Stimulated activated naive CD8-positive, alpha-beta T cell treated with anti-CD3 and anti-CD28 coated beads, Interleukin-15, Interleukin-2, amounts not matched to agents 100 ng/mL and 50 ng/mL, for 24 hours (primary cell): ENCODE measurements around the gene SH3BP2.
A peak's percentile ranks its signal among the peaks of the same experiment; 100 is the strongest.
"Not testable (repeated sequence)": the region's sequence is repeated elsewhere in the genome, so short reads cannot be mapped to it uniquely, and the experiment has no call there.

Experiments used
- H3K27ac Mint-ChIP-seq: one replicate; pipeline ENCODE4 v1.8.0; 2021; ENCODE audit warnings: mild to moderate bottlenecking, mixed read lengths
- H3K27me3 Mint-ChIP-seq: one replicate; pipeline ENCODE4 v1.8.0; 2021; ENCODE audit warnings: mixed read lengths
- H3K36me3 Mint-ChIP-seq: one replicate; pipeline ENCODE4 v1.8.0; 2021; ENCODE audit warnings: low read depth, mixed read lengths
- H3K4me1 Mint-ChIP-seq: one replicate; pipeline ENCODE4 v1.8.0; 2021; ENCODE audit warnings: low read depth, mixed read lengths
- H3K4me3 Mint-ChIP-seq: one replicate; pipeline ENCODE4 v1.8.0; 2021; ENCODE audit warnings: mild to moderate bottlenecking, mixed read lengths
- H3K9me3 Mint-ChIP-seq: one replicate; pipeline ENCODE4 v1.8.0; 2021; ENCODE audit warnings: mixed read lengths

SH3BP2 gene

DNA sequence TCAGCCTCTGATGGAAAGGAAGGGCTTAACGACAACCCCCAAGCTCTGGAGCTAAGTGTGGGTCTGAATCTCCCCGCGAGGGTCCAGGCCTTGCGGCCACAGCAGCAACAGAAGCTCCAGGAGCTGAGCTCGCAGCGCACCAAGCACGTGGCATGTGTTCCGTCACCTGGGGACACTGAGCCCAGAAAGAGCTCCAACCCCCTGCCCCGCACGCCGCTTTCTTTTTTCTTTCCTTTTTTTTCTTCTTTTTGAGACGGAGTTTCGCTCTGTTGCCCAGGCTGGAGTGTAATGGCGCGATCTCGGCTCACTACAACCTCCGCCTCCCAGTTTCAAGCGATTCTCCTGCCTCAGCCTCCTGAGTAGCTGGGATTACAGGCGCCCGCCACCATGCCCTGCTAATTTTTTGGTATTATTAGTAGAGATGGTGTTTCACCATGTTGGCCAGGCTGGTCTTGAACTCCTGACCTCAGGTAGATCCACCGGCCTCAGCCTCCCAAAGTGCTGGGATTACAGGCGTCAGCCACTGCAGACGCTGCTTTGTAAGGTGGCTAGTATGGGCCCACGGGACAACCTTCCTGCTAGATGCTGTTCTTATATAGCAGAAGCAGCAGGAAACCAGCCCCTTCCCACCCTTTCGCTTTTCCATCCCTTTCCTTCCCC lies 36.1 kb upstream of the SH3BP2 start:
- Mint-ChIP-seq H3K9me3 (no peaks in the 10 kb centered on the region), H3K4me3 (peak overlapping the region; percentile 51), H3K36me3 (peaks cover 17% of the 10 kb centered on the region), H3K4me1 (peaks cover 34% of the 10 kb centered on the region), H3K27ac (peak overlapping the region; percentile 36), H3K27me3 (no peaks in the 10 kb centered on the region)

DNA sequence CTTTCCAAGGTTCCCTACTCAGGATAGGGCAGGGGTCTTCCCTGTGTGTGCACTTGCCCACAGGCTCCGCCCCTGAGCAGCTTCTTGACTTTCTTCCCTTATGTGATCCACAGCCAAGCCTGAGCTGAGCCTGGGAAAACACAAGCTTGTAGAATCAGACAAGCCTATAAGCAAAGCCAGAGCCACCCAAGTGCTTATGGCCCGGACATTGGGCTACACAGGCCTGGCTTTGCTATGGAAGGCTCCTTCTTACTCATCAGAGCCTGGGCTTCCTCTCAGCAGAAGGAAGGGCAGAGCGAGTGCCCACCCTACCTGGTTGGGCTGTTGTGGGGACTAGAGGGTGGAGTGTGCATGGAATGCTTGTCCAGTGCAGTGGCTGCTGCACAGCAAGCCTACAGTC lies 35.5 kb upstream of the SH3BP2 start:
- H3K27ac Mint-ChIP-seq, result peak overlapping the region; percentile 36
- H3K27me3 Mint-ChIP-seq, result no peaks in the 10 kb centered on the region
- peaks cover 33% of the 10 kb centered on the region for H3K4me1 Mint-ChIP-seq
- H3K4me3 Mint-ChIP-seq, result no peak overlapping the region
- H3K36me3 Mint-ChIP-seq, result peaks cover 11% of the 10 kb centered on the region
- H3K9me3 Mint-ChIP-seq, result no peaks in the 10 kb centered on the region

DNA sequence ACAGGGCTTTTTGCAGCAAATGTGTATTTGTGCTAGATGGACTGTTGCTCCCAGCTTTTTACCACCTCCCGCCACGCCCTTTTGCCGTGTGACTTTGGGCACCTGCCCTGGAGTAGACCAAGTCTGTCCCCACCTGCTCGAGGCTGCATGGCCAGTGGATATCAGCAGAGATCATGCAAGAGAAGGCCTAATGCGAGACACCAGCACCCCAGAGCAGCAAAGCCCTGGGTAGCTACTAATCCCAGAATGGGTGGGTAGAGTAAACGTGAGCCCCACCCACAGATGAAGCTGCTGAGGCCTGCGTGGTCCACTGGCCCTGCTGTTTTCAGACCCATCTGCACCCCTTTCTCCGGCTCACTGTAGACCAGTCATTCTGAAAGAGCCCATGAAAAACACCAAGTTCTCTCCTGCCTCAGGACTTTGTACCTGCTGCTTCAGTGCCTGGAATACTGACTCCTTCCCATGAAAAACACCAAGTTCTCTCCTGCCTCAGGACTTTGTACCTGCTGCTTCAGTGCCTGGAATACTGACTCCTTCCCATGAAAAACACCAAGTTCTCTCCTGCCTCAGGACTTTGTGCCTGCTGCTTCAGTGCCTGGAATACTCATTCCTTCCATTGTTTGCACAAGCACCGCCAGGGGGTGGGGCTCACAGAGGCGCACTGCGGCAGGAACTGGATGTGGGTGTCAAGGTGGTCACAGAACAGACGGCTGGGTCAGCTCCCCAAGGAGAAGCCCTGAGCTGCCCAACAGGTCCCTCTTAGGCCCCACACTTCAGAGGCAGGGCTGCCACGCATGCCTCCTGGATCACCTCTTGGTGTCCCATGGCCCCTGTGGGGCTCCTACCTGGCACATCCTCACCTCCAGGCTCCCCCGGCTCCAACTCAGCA lies 31.6 kb upstream of the SH3BP2 start:
- peaks cover 18% of the 10 kb centered on the region for H3K4me1 Mint-ChIP-seq
- H3K36me3 Mint-ChIP-seq, result no peaks in the 10 kb centered on the region
- no peaks in the 10 kb centered on the region for H3K9me3 Mint-ChIP-seq
- no peak overlapping the region for H3K4me3 Mint-ChIP-seq
- no peaks in the 10 kb centered on the region for H3K27me3 Mint-ChIP-seq
- H3K27ac Mint-ChIP-seq, result no peak overlapping the region

DNA sequence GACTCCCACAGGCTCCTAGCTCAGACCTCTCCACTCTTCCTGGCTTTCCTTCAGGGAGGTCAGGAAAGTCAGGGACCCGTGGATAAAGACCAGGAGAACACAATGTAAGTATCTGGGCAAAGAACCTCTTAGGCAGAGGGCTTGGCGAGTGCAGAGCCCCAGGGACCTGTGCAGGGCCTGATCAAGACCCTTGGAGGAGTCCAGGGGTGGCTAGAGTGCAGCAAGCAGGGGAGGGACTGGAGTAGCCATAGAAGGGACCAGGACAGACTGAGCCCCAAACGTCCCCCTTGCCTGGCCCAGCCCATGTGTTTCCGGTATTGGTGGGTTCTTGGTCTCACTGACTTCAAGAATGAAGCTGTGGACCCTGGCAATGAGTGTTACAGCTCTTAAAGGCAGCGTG lies 30.8 kb upstream of the SH3BP2 start:
- H3K9me3 Mint-ChIP-seq, result no peaks in the 10 kb centered on the region
- H3K4me3 Mint-ChIP-seq, result no peak overlapping the region
- H3K36me3 Mint-ChIP-seq, result no peaks in the 10 kb centered on the region
- peaks cover 13% of the 10 kb centered on the region for H3K4me1 Mint-ChIP-seq
- H3K27me3 Mint-ChIP-seq, result no peaks in the 10 kb centered on the region
- no peak overlapping the region for H3K27ac Mint-ChIP-seq

DNA sequence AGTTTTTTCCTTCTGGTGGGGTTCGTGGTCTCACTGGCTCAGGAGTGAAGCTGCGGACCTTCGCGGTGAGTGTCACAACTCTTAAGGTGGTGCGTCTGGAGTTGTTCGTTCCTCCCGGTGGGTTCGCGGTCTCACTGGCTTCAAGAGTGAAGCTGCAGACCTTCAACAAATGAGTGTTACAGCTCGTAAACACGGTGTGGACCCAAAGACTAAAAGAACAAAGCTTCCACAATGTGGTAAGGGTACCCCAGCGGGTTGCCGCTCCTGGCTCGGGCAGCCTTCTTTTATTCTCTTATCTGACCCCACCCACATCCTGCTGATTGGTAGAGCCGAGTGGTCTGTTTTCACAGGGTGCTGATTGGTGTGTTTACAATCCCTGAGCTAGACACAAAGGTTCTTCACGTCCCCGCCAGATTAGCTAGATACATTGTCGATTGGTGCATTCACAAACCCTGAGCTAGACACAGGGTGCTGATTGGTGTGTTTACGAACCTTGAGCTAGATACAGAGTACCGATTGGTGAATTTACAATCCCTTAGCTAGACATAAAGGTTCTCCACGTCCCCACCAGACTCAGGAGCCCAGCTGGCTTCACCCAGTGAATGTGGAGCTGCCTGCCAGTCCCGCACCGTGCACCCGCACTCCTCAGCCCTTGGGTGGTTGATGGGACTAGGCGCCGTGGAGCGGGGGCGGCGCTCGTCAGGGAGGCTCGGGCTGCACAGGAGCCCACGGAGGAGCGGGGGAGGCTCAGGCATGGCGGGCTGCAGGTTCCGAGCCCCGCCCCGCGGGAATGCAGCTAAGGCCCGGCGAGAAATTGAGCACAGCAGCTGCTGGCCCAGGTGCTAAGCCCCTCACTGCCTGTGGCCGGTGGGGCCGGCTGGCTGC lies 30.2 kb upstream of the SH3BP2 start:
- peaks cover 13% of the 10 kb centered on the region for H3K4me1 Mint-ChIP-seq
- H3K27me3 Mint-ChIP-seq, H3K4me3 Mint-ChIP-seq: not testable (repeated sequence)

DNA sequence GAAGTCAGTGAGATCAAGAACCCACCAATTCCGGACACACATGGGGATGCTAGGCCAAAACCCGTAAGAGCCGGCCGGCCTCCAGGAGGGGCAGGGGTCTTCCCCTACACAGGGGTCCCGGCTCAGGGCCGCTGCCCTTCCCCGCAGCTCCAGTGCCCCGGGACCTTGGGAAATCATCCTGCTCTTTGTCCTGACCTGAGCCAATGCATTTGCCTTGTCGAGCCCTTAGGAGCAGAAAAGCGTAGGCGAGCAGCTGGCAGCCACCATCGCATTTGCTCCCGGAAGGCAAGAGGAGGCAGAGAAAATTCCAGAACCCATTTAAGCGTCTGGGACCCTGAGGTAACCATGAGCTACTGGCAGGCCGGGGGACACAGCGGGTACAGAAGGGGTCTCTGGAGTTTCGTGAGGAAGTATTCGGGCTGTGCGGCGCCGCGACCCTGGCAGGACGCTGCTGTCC lies 29.3 kb upstream of the SH3BP2 start:
- no peaks in the 10 kb centered on the region for H3K9me3 Mint-ChIP-seq
- peaks cover 13% of the 10 kb centered on the region for H3K4me1 Mint-ChIP-seq
- peak overlapping the region; percentile 55 for H3K4me3 Mint-ChIP-seq
- no peaks in the 10 kb centered on the region for H3K27me3 Mint-ChIP-seq
- no peaks in the 10 kb centered on the region for H3K36me3 Mint-ChIP-seq
- no peak overlapping the region for H3K27ac Mint-ChIP-seq

More for the DNA sequence above, 30.2 kb upstream of the SH3BP2 start:
- not testable (repeated sequence) for H3K27ac Mint-ChIP-seq, H3K9me3 Mint-ChIP-seq, H3K36me3 Mint-ChIP-seq

DNA sequence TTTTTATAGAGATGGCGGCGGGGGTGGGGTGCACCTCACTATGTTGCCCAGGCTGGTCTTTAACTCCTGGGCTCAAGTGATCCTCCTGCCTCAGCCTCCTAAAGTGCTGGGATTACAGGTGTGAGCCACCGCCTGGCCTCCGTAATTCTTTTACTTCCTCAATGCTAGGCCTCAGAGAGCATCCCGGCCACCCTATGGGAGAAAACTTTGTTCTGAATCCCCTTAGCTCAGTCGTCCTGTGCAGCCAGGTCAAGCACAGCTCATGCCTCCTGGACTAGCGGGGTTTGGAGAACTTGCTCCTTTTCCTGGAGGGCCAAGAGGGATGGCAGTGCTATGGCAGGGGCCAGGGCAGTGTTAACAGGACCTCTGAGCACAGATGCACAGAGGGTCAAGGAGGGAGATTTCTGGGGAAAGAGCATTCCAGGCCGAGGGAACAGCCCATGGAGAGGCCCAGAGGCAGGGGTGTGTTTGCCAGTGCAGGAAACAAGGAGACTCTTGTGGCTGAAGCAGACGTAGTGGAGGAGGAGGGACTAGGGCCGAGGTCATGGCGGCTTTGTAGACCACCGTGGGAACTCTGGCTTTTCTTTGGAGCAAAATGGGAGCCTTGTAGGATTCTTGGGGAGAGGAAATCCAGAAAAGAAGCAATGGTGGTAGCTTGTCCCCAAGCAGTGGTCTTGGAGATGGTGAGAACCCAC lies 26.9 kb upstream of the SH3BP2 start:
- Mint-ChIP-seq H3K4me1 (peaks cover 29% of the 10 kb centered on the region), H3K36me3 (peaks cover 9% of the 10 kb centered on the region), H3K27me3 (no peaks in the 10 kb centered on the region), H3K4me3 (no peak overlapping the region), H3K9me3 (peaks cover 4% of the 10 kb centered on the region), H3K27ac (no peak overlapping the region)

DNA sequence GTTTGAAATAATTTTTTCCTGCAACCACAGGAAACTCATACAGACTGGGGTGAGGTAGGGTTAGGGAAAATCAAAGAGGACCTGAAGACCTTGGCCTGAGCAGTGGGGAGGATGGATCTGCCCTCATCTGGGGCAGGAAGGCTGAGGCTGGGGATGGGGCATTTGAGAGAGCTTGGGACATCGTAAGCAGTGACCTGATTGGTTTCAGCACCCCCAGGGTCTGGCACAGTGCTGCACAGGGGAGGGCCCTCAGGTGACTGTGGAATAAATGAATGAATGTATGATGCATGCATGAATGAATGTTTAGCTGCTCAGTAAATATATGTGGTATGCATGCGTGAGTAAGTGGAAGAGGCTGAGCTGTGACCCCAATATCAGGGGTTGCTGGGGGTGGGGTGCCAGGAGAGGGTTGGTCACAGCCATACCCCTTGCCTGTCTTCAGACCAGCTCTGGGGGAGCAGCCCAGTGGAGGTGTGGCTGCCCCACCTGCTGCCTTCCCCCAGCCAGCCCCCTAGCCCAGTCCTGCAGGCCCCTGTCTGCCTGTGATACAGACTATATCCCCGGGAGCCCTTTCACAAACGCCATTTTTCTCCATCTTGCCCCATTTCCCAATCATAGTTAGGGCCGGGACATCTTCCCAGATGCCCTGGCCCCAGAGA lies 25.7 kb upstream of the SH3BP2 start:
- H3K27ac Mint-ChIP-seq, result no peak overlapping the region
- peaks cover 28% of the 10 kb centered on the region for H3K4me1 Mint-ChIP-seq
- H3K27me3 Mint-ChIP-seq, result no peaks in the 10 kb centered on the region
- no peak overlapping the region for H3K4me3 Mint-ChIP-seq
- peaks cover 8% of the 10 kb centered on the region for H3K9me3 Mint-ChIP-seq
- peaks cover 9% of the 10 kb centered on the region for H3K36me3 Mint-ChIP-seq

DNA sequence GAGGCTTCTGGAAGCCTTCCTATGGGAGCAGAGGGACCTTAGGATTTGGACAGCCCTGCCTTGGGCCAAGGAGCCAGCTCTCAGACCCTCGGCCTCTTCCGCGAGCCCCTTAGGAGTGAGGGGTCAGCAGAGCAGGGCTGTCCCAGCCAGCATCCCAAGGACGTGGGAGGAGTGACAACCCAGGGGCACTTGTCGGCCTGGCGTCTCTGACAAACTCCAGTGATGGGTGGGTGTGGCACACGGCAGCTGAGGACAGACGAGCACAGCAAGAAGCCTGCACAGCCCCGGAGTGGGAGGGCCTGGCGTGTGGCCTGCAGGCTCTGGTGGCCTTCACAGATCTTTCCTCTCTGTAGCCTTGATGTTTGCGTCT lies 25.2 kb upstream of the SH3BP2 start:
- H3K27me3 Mint-ChIP-seq, result no peaks in the 10 kb centered on the region

DNA sequence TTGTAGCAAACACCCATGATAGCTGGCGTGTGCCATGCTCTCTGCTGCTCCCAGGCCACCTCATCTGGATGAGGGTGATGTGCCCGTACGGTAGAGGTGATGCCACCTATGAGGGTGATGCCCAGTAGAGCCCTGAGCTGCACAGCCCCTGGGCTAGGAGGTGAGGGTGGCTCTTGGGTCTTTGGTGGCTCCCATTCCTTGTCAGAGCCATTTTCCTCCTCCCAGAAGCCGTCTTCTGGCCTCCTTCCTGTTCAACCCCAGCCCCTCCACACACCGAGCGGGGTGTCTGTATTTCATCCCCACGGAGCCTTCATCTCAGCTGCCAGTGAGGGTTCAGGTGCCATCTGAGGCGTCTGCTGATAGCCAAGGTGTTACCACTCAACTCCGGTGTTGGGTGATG lies 24.8 kb upstream of the SH3BP2 start:
- H3K36me3 Mint-ChIP-seq, result peaks cover 9% of the 10 kb centered on the region
- no peak overlapping the region for H3K4me3 Mint-ChIP-seq
- peaks cover 8% of the 10 kb centered on the region for H3K9me3 Mint-ChIP-seq
- peaks cover 28% of the 10 kb centered on the region for H3K4me1 Mint-ChIP-seq
- no peaks in the 10 kb centered on the region for H3K27me3 Mint-ChIP-seq
- H3K27ac Mint-ChIP-seq, result no peak overlapping the region

More for the DNA sequence above, 25.2 kb upstream of the SH3BP2 start:
- Mint-ChIP-seq H3K4me3 (no peak overlapping the region), H3K36me3 (peaks cover 9% of the 10 kb centered on the region), H3K9me3 (peaks cover 8% of the 10 kb centered on the region), H3K4me1 (peaks cover 28% of the 10 kb centered on the region), H3K27ac (no peak overlapping the region)

DNA sequence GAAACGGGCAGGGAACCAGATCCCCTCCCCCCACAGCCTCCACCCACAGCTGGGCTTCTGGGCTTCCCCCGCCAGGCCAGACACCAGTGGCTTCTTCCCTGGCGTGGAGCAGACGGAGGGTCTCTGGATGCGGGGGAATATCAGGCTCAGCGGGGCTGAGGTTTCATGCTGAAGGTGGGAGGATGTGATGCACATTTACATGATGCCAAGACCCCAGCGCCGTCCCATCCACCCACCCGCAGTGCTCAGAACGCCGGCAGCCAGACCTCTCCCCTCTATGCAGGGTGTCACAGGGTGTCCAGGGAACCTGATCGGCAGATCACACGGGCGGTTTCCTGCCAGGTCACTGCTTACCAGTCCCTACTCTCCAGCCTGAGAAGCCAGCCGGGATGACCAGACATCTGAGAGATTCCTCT lies 24.0 kb upstream of the SH3BP2 start:
- Mint-ChIP-seq H3K9me3 (peaks cover 8% of the 10 kb centered on the region), H3K4me3 (no peak overlapping the region), H3K27me3 (no peaks in the 10 kb centered on the region), H3K4me1 (peaks cover 28% of the 10 kb centered on the region), H3K27ac (no peak overlapping the region), H3K36me3 (peaks cover 9% of the 10 kb centered on the region)

DNA sequence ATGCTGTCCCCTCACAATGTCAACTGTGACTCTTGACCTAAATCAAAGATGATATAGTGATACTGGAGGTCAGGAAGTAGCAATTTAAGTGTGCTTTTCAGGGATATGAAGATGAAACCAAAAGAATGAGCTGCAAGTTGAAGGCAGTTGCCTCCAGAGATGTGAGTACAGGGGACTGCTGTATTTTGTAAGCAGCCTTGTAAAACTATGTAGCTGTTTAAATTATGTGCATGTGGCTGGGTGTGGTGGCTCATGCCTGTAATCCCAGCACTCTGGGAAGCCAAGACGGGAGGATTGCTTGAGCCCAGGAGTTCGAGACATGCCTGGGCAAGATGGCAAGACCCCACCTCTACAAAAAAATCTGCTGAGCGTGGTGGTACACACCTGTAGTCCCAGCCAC lies 21.6 kb upstream of the SH3BP2 start:
- Mint-ChIP-seq H3K36me3 (peaks cover 9% of the 10 kb centered on the region), H3K4me3 (no peak overlapping the region), H3K4me1 (peaks cover 21% of the 10 kb centered on the region), H3K27ac (no peak overlapping the region), H3K27me3 (no peaks in the 10 kb centered on the region), H3K9me3 (peaks cover 8% of the 10 kb centered on the region)

DNA sequence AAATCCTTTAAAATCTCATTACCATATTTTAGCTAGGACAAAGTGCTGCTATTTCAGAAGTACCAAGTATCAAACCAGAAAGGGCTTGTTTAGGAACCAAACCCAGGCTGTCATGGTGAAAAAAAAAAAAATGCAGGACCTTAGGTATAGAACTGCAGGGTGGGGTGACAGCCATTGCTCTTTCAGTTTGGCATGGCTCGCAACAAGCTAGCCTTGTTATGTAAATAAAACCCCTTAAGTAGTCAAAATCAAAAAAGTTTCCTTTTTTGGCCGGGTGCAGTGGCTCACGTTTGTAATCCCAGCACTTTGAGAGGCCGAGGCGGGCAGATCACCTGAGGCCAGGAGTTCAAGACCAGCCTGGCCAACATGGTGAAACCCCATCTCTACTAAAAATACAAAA lies 12.2 kb upstream of the SH3BP2 start:
- Mint-ChIP-seq H3K4me1 (peaks cover 14% of the 10 kb centered on the region), H3K9me3 (peaks cover 12% of the 10 kb centered on the region)
- H3K27ac Mint-ChIP-seq, H3K27me3 Mint-ChIP-seq, H3K36me3 Mint-ChIP-seq, H3K4me3 Mint-ChIP-seq: not testable (repeated sequence)

DNA sequence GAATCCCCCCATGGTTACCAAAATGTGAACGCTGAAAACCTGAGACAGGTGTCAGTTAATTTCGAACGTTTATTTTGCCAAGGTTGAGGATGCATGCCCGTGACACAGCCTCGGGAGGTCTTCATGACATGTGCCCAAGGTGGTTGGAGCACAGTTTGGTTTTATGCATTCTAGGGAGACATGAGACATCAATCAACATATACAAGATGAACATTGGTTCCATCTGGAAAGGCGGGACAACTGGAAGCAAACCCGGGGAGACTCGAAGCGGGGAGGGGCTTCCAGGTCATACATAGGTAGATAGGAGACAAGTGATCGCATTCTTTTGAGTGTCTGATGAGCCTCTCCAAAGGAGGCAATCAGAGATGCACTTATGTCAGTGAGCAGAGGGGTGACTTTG lies 11.0 kb upstream of the SH3BP2 start:
- peaks cover 12% of the 10 kb centered on the region for H3K9me3 Mint-ChIP-seq

More for the DNA sequence above, 11.0 kb upstream of the SH3BP2 start:
- H3K36me3 Mint-ChIP-seq, result no peaks in the 10 kb centered on the region
- no peaks in the 10 kb centered on the region for H3K27me3 Mint-ChIP-seq
- H3K4me3 Mint-ChIP-seq, result no peak overlapping the region
- H3K27ac Mint-ChIP-seq, result no peak overlapping the region
- peaks cover 27% of the 10 kb centered on the region for H3K4me1 Mint-ChIP-seq
